ENCODE results near the gene SLC9A2. TPM values are rescaled to one million over a fixed set of nuclear protein-coding genes. Genes with fewer than 3 reads are reported as not detected.
A peak's percentile ranks its signal among the peaks of the same experiment; 100 is the strongest.

SLC9A2 gene
- total RNA-seq, 2 donors from 2014 or later: 7.3 to 22.4 TPM

GRCh38 chr2:102582845-102583244 lies 36.5 kb upstream of the SLC9A2 start:
- Histone ChIP-seq H3K4me3 (no peak overlapping the region), H3K9me3 (no peaks in the 10 kb centered on the region), H3K27me3 (replicated peaks; ENCODE audit: insufficient read depth) (no peaks in the 10 kb centered on the region), H3K27ac (no peak overlapping the region), H3K36me3 (no peaks in the 10 kb centered on the region), H3K4me1 (replicated peaks) (no peaks in the 10 kb centered on the region)
- WGBS: 73% methylated on average over 2 of the region's 2 CpGs
- no peak for DNase-seq (ENCODE audit: low spot score)
- TF ChIP-seq POLR2AphosphoS5 (IDR thresholded peaks at IDR 0.05): no peak
- no peak for TF ChIP-seq POLR2A (IDR thresholded peaks at IDR 0.05)
- no peak for TF ChIP-seq CTCF (IDR thresholded peaks at IDR 0.05)
- intact Hi-C loops (cut with DNase I): no loop called here

- peak; percentile 6 for DNase-seq (ENCODE audit: low spot score)
- no peaks in the 10 kb centered on the region for H3K9me3 ChIP-seq
- H3K27ac ChIP-seq: no peak overlapping the region
- intact Hi-C loops (cut with DNase I): no loop called here
- TF ChIP-seq CTCF (IDR thresholded peaks at IDR 0.05): no peak
- TF ChIP-seq POLR2AphosphoS5 (IDR thresholded peaks at IDR 0.05): no peak
- no peak for TF ChIP-seq POLR2A (IDR thresholded peaks at IDR 0.05)
- no peak overlapping the region for H3K4me3 ChIP-seq
- no peaks in the 10 kb centered on the region for H3K36me3 ChIP-seq
- 37% methylated on average over 6 of the region's 6 CpGs for WGBS
- no peaks in the 10 kb centered on the region for H3K27me3 ChIP-seq (replicated peaks; ENCODE audit: insufficient read depth)
- no peaks in the 10 kb centered on the region for H3K4me1 ChIP-seq (replicated peaks)
Measured at GRCh38 chr2:102585847-102586404, 33.4 kb upstream of the SLC9A2 start.

GRCh38 chr2:102588213-102588939 lies 31.0 kb upstream of the SLC9A2 start:
- WGBS: 77% methylated on average over 8 of the region's 8 CpGs
- TF ChIP-seq POLR2AphosphoS5 (IDR thresholded peaks at IDR 0.05) (no peak), POLR2A (IDR thresholded peaks at IDR 0.05) (no peak), CTCF (IDR thresholded peaks at IDR 0.05) (no peak)
- intact Hi-C loops (cut with DNase I): no loop called here

GRCh38 chr2:102589444-102589843 lies 29.9 kb upstream of the SLC9A2 start:
- intact Hi-C loops (cut with DNase I): no loop called here
- Histone ChIP-seq H3K4me3 (no peak overlapping the region), H3K27me3 (replicated peaks; ENCODE audit: insufficient read depth) (no peaks in the 10 kb centered on the region), H3K4me1 (replicated peaks) (no peaks in the 10 kb centered on the region), H3K36me3 (no peaks in the 10 kb centered on the region), H3K27ac (no peak overlapping the region), H3K9me3 (no peaks in the 10 kb centered on the region)
- no peak for DNase-seq (ENCODE audit: low spot score)
- TF ChIP-seq POLR2AphosphoS5 (IDR thresholded peaks at IDR 0.05) (no peak), CTCF (IDR thresholded peaks at IDR 0.05) (no peak), POLR2A (IDR thresholded peaks at IDR 0.05) (no peak)
- 82% methylated on average over 4 of the region's 4 CpGs for WGBS

More at GRCh38 chr2:102588213-102588939, 31.0 kb upstream of the SLC9A2 start:
- Histone ChIP-seq H3K4me3 (no peak overlapping the region), H3K27ac (no peak overlapping the region), H3K4me1 (replicated peaks) (no peaks in the 10 kb centered on the region), H3K9me3 (no peaks in the 10 kb centered on the region), H3K36me3 (no peaks in the 10 kb centered on the region), H3K27me3 (replicated peaks; ENCODE audit: insufficient read depth) (no peaks in the 10 kb centered on the region)
- DNase-seq (ENCODE audit: low spot score): no peak
